Tibial artery (tissue), 4 donors: Measurements from ENCODE around the gene SYNE1.

Source experiments
- DNase-seq, 2 donors: peaks; one replicate each; pipeline ENCODE4 v3.0.0-alpha.2; 2019
- H3K27ac ChIP-seq, 2 donors: fragments of 200-600 bp; sonication (generic) in 1 of 2; 1 replicate in 1 of 2; 2 replicates in 1 of 2; pipeline ENCODE4 v1.5.1; 2018 to 2019; ENCODE audit warnings: mild to moderate bottlenecking in 1 of 2
- H3K27me3 ChIP-seq, 2 donors: fragments of 200-600 bp; sonication (generic) in 1 of 2; one replicate each; pipeline versions ENCODE4 v1.5.1 to v1.6.0; 2016 to 2019
- H3K36me3 ChIP-seq, 3 donors: fragments of 200-600 bp; sonication (generic) in 2 of 3; one replicate each; pipeline ENCODE4 v1.5.1; 2016 to 2019; ENCODE audit warnings: mild to moderate bottlenecking in 2 of 3
- H3K4me1 ChIP-seq, 4 donors: fragments of 200-600 bp; sonication (generic) in 2 of 4; 1 replicate in 3 of 4; 2 replicates in 1 of 4; pipeline ENCODE4 v1.5.1; 2016 to 2019
- H3K4me3 ChIP-seq, 2 donors: fragments of 200-600 bp; sonication (generic) in 1 of 2; 1 replicate in 1 of 2; 2 replicates in 1 of 2; pipeline ENCODE4 v1.5.1; 2018 to 2019; ENCODE audit warnings: mild to moderate bottlenecking in 2 of 2
- H3K9me3 ChIP-seq, 3 donors: fragments of 200-600 bp; sonication (generic) in 1 of 3; one replicate each; pipeline ENCODE4 v1.5.1; 2016 to 2019
- CTCF ChIP-seq, 2 experiments: fragments of 200-600 bp in 1 of 2; fragments of 450-650 bp in 1 of 2; IDR thresholded peaks; one replicate each; pipeline ENCODE4 v1.5.1; 2017 to 2019; ENCODE audit warnings: antibody characterized with exemption in 2 of 2, mild to moderate bottlenecking in 1 of 2, moderate library complexity in 1 of 2
- intact Hi-C: fragments of 100-400 bp; cut with DNase I; formaldehyde crosslinking; loops from one replicate; pipeline ENCODE4 v1.15.0; 2023; ENCODE audit warnings: low total_unique reads

SYNE1 gene

GRCh38 chr6:152118678-152119077 lies 518.5 kb downstream of the SYNE1 start:
- H3K36me3 ChIP-seq: peaks cover 11 to 35% (median 32%) of the 10 kb centered on the region in 3 donors
- no peaks in the 10 kb centered on the region for H3K9me3 ChIP-seq
- H3K4me1 ChIP-seq: peaks cover 0 to 36% (median 8%) of the 10 kb centered on the region in 4 donors
- H3K27ac ChIP-seq: no peak overlapping the region
- no peak for DNase-seq
- H3K4me3 ChIP-seq: no peak overlapping the region
- intact Hi-C loops: no loop called here
- TF ChIP-seq CTCF (IDR thresholded peaks at IDR 0.05): no peak
- no peaks in the 10 kb centered on the region for H3K27me3 ChIP-seq

- Histone ChIP-seq H3K36me3 (peaks cover 11 to 35% (median 32%) of the 10 kb centered on the region in 3 donors), H3K9me3 (no peaks in the 10 kb centered on the region), H3K27ac (no peak overlapping the region), H3K27me3 (no peaks in the 10 kb centered on the region), H3K4me1 (peaks cover 0 to 32% (median 7%) of the 10 kb centered on the region in 4 donors), H3K4me3 (no peak overlapping the region)
- no peak for TF ChIP-seq CTCF (IDR thresholded peaks at IDR 0.05)
- DNase-seq: no peak
- intact Hi-C loops: no loop called here
These were observed 518.9 kb downstream of the SYNE1 start for GRCh38 chr6:152118224-152118623.

GRCh38 chr6:152117156-152118133 lies 519.7 kb downstream of the SYNE1 start:
- Histone ChIP-seq H3K4me3 (no peak overlapping the region), H3K36me3 (peaks cover 11 to 30% (median 28%) of the 10 kb centered on the region in 3 donors), H3K27ac (peak overlapping the region in 1 of 2 donors; percentile 25), H3K9me3 (no peaks in the 10 kb centered on the region), H3K4me1 (peaks cover 0 to 33% (median 10%) of the 10 kb centered on the region in 4 donors), H3K27me3 (no peaks in the 10 kb centered on the region)
- DNase-seq: no peak
- TF ChIP-seq CTCF (IDR thresholded peaks at IDR 0.05): no peak
- intact Hi-C loops: no loop called here

- intact Hi-C loops: no loop called here
- TF ChIP-seq CTCF (IDR thresholded peaks at IDR 0.05): no peak
- peak; percentile 73 to 84 for DNase-seq
- H3K4me3 ChIP-seq: no peak overlapping the region
- peaks cover 0 to 35% (median 23%) of the 10 kb centered on the region in 4 donors for H3K4me1 ChIP-seq
- peak overlapping the region; percentile 65 to 71 for H3K27ac ChIP-seq
- H3K9me3 ChIP-seq: no peaks in the 10 kb centered on the region
- H3K27me3 ChIP-seq: no peaks in the 10 kb centered on the region
- no peaks in the 10 kb centered on the region for H3K36me3 ChIP-seq
These were observed 524.5 kb downstream of the SYNE1 start for GRCh38 chr6:152112491-152113261.

- intact Hi-C loops: no loop called here
- peak; percentile 46 to 78 for DNase-seq
- no peak for TF ChIP-seq CTCF (IDR thresholded peaks at IDR 0.05)
These were observed 526.0 kb downstream of the SYNE1 start for GRCh38 chr6:152110886-152111820.

More at GRCh38 chr6:152110886-152111820, 526.0 kb downstream of the SYNE1 start:
- H3K4me3 ChIP-seq: no peak overlapping the region
- H3K27me3 ChIP-seq: no peaks in the 10 kb centered on the region
- no peaks in the 10 kb centered on the region for H3K36me3 ChIP-seq
- peaks cover 0 to 26% (median 18%) of the 10 kb centered on the region in 4 donors for H3K4me1 ChIP-seq
- H3K27ac ChIP-seq: peak overlapping the region; percentile 65 to 71
- H3K9me3 ChIP-seq: no peaks in the 10 kb centered on the region
